Stimulated activated CD4-positive, alpha-beta T cell treated with anti-CD3 and anti-CD28 coated beads, TNF-alpha, amount 100 ng/mL, for 4 hours (primary cell): ENCODE results near the gene SAFB.
"Not testable (repeated sequence)": the region's sequence is repeated elsewhere in the genome, so short reads cannot be mapped to it uniquely, and the experiment has no call there.

Experiments used
- DNase-seq, 3 experiments: peaks; one replicate each; pipeline ENCODE4 v3.0.0-alpha.2; 2020; ENCODE audit warnings: low read depth in 3 of 3

The SAFB gene

DNA sequence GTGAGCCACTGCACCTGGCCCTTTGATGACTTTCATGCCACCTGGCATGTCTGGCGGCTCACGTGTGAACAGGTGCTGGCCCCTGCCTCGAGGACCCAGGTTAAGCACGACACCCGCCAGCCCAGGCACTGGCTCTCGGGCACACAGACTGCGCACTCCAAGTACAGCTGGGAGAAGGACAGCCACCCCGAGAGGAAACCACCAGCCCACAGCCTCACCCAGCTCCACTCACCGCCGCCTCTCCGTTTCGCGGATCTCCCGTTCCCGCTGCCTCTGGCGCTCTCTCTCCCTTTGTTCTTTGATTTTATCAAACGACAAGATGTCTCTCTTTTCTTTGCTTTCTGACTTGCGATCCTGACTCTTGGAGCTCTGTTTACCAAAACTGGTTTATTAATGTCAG lies 27.8 kb upstream of the SAFB start:
- DNase-seq = no peak

DNA sequence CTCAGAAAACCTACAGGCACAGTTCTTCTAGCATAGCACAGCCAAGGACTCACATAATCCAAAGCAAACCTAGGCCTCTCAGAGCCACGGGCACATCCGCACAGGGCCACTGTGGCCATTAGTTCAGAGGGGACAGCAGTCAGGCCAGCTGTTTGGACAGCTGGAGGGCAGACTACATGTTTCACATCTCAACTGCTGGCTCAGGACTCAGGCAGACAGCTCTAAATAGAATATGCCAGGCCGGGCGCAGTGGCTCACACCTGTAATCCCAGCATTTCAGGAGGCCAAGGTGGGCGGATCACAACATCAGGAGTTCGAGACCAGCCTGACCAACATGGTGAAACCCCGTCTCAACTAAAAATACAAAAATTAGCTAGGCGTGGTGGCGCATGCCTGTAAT lies 27.1 kb upstream of the SAFB start:
- DNase-seq = no peak

DNA sequence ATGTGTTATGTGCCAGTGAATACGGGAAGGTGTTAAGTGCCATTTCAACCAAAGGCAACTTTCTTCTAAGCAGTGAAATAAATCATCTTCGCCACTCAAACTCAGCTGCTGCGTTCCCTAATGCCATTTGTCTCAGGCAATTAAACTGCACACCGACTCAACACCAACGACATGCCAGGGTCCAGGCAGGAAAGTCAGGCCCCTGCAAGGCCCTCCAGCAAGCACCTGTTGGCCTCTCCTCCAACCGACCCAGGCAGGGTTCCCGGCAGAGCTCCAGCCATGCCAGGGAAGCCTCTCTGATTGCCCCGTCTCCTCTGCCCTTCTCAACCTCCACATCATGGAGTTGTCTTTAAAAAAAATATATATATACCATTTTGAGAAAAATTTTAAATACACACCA lies 22.1 kb upstream of the SAFB start:
- DNase-seq = no peak

DNA sequence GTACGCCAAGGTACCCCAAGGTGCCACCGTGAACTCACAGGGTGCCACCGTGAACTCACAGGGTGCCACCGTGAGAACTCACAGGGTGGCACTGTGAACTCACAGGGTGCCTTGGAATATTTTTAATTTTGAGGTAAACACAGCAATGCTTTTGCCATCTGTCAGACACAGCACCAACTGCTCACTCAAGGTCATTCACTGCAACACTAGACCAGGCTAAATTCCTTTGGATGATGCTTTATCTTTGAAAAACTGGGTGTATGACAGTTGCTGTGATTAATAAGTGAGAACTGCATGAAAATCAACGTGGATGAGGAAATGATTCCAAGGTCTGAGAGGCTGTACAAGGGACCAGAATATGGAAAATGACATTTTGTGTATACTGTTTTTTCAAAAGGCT lies 19.3 kb upstream of the SAFB start:
- no peak for DNase-seq

DNA sequence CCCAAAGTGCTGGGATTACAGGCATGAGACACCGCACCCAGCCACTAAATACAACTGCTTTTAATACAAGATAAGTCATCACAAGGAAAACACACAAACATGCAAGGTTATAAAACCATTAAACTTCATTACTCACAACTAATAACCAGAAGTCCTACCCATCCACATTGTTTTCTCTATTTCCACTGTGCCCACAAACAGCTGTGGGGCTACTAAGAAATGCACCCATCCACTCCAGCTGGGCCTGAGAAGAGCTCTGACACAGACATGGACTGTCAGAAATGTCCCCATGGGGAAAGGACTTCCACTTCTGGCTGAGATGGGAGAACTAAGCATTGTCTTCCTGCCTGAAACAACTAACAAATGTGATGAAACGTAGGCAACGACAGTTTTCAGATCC lies 17.5 kb upstream of the SAFB start:
- DNase-seq = no peak

DNA sequence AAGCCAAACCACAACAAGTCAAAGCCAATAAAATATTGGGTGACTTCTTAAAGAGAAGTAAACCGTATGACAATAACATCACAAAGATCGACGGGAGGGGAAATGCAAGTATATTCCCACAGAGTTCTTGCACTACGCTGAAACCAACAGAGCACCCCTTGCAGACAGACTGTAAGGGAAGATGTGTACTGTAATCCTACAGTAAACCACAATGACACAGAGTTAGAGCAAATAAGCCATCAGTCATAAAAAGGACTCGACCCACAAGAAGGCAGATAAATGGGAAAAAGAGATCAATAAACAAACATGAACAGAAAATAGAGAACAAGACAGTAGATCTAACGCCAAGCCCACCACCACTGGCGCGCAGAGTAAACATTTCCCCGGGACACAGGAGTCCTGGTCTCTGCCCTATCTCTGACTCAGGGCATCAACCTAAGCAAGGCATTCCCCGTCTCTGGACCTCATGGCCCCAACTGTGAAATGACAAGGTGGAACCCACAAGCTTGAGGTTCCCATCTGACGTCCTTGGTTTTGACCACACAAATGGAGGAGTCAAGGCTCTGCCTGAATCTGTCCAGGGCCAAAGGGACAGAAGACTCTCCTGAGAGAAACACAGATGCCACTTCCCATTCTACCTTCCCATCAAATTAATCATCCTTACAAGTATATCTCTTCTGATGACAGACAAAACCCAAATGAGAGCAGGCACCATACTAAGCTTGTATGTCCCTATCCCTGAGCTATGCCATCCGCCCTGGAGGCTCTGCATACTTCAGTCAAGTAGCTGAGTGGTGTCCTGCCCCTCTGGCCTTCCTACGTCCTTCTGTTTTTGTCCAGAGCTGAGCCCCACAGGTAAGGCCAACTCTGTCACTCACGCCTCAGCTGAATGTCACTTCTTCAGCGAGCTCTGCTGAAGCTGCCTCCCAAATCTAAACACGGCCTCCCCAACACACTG lies 15.3 kb upstream of the SAFB start:
- DNase-seq = no peak

DNA sequence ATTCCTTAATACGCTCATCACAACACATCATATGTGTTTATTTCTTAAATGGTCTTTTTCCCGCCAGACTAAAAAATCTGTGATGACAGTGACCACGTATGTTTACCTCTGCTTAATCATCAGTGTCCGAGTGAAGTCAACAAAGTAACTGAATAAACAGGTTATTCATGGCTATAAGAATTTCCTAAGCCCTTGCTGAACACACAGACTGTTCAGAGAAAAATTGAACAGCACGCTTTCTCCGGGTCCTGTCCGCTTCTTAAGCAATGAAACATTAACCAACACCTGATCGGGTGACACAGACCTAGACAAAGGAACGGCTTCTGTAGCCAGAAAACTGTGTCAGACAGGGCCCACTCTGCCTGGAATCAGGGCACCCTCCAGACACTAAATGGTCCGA lies 14.6 kb upstream of the SAFB start:
- DNase-seq = no peak

DNA sequence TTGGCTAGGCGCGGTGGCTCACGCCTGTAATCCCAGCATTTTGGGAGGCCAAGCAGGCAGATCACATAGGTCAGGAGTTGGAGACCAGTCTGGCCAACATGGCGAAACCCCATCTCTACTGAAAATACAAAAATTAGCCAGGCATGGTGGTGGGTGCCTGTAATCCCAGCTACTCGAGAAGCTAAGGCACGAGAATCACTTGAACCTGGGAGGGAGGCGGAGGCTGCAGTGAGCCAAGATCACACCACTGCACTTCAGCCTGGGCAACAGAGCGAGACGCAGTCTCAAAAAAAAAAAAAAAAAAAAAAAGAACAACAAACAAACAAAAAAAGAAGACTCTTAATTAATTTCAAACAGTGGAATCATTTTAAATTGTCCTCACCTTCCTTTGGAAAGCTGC lies 14.1 kb upstream of the SAFB start:
- not testable (repeated sequence) for DNase-seq

DNA sequence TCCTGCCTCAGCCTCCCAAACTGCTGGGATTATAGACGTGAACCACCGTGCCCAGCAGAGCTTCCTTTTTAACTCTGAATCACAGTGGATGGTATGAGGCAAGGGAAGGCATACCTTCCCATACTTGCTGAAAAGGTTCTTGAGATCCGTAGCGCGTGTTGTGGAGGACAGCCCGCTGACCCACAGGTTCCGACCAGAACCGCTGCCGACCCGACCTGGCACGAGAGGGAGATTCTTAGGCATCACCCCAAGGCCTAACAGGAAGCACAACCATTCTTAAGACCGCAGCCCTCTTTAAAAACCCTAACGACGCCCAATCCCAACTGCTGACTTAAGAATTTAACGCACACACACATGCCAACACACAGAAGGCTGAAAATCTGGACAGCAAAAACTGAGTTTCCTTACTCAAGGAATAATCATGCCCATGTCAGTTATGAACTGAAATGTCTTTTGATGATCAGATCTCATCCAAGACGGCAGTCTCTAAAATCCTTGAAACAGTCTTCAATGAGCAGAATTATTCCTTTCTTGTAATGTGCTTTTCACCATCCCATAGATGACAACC lies 12.9 kb upstream of the SAFB start:
- DNase-seq = no peak

DNA sequence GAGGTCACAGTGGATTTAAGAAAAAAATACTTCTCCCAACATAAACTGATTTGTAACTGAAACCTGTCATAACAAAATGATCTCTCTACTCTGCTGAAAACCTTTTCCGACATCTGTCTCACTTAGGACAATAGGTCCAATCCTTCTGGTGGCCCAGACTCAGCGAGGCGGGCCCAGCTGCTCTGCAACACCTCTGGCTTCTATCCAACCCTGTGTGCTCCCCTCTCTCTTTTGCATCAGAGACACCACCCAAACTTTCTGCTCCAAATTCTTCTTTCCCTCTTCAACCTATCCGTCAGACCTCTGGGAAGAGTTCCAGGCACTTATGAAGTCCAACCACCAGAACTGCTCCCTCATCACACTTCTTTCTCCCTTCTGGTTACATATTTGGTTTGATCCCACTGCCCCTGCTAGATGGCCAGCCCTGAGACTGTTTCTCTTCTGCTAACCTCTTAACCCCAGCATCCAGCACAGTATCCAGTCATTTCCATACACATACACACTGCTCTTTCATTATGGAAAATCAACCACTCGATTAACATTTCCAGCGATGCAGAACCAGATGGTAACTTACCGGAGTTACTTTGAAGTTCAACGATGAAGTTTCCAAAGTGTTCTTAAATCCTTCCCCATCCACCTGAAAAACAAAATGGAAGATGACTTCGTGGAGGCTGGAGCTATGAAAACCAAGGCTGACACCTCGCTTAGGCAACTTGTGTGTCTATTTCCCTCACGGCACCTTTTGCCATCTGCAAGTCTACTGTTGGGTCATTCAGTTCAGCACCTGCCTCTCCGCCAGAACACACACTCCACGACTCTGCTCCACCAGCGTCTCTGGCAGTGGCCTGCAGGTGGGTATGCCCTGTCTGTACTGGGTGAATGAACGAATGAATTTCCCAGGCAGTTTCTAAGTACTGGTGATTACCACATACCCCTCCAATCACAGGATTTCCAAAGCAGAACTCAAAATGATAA lies 9.7 kb upstream of the SAFB start:
- DNase-seq = no peak

DNA sequence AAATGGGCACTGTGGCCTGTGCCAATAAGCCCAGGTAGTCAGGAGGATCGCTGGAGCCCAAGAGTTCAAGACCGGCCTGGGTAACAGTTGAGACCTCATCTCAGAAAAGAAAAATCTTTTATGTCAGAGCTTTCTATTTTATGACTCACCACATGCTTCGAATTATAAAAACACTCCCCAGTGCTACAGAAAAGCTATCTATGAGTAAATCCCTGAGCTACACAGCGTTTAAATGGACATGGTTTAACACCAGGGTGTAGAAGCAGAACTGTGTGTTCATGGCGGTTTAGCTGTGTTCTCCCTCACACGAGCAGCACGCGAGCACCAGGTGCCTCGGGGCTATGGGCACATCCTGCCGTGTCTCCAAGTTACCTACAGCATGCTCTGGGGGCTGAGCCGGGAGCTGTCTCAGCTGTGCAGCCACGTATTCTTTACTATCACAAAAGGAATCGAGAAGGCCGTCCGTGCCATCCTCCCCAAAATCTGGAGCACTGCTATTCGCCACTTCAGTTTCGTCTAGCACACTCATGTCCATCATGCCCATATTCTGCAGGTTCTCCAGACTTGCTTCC lies 7.0 kb upstream of the SAFB start:
- no peak for DNase-seq

DNA sequence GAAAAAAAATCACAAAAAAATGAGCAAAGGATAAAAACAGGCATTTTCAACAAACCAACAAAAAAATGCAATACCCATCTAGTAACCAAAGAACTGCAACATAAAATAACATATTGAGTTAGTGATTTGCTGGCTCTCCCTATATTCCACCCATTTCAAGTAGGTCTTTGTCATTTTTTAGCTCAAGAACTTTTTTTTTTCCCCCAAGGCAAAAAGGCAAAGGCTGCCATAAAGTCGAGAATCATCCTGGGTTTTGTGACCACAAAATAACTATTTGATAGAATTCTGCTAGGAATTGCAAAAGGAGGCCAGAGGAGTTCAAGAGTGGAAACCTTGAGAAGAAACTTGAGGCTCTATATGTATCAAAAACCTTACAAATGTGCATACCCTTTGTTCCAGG lies 5.8 kb upstream of the SAFB start:
- DNase-seq = no peak

DNA sequence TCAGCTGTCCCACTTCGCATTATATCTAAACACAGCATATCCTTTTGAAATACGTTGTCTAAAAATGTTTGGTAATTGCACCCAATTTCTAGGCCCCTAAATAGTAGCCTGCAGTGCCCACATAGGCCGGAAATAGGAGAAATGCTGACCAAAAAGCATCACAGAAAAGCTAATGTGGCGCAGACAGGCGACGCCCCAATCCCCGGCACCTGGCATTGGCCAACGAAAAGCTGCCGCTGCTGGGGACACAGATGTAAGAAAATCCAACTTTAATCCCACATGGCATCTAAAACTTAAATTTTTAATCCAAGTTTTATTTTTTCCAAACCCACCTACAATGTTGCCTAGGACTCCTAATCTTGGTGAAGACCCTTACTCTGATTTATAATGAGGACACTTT lies 4.3 kb upstream of the SAFB start:
- no peak for DNase-seq

DNA sequence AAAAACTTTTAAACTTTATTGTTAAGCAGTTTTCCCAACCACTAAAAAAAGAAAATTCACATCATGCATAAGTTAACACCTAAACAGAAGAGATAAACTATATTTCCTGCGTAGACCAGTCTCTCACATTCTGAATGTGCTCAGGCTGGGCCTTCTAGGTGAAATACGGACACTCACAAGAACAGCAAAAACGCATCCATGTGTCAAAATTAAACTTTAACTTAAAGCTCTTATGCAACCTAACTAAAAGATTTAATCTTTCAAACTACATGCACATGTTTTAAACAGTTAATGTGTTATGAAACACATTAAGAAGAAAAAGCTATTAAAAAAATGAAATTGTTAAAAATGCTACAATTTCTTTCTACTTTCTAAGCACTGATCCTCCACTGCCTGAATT lies 2.9 kb upstream of the SAFB start:
- DNase-seq = no peak

DNA sequence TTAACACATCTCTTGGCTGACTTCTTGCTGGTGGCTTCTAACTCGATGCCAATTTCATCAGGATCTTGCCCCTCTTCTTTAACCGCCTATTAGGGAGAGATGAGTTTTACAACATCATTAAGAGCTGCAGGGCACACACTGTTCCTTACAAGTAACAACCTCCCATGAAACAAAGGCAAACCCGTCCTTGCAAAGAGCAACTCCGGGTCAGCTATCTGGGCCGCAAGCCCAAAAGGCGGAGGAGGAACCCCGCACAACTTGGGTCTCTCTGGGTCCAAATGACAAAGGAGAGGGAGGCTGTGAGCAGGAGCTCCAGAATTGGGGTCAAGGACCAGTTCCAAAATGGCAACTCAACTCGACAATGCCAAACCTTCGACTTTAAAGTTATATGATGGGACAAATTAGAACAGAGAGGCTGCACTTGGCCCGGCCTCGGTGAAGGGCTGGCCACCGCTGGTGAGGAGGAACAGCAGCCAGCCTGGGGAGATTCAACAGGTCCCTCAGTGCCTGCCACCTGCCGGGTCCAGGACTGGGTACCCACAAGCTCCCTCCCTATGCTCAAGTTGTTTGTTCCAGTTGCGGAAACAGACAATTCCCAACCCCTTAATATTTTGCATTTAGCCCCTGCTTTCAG lies 1.5 kb upstream of the SAFB start:
- DNase-seq = no peak

DNA sequence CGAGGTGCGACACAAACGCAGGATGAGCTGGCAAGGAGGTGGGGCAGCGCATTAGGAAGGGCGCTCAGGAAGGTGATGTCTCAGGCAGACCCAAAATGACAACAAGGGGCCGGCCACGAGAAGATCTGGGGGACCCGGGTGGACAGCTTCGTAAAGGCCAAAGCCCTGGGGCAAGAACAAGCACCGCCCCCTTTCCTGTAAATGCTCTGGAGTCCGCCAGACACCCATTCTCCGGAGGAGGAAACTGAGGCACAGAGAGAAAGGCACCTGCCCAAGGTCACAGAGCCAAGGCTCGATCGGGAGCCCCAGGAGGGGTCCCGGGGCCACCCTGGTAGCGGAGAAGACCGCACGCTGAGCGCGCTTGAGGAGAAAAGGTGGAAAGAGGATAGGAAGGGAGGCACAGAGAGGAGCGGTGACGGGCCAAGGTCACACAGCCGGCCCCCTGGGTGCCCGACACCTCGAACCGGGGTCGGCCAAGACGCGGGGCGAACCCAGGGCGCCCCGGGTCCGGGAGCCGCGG lies 878 bp upstream of the SAFB start:
- peak in 1 of 3 experiments; percentile 13 for DNase-seq

DNA sequence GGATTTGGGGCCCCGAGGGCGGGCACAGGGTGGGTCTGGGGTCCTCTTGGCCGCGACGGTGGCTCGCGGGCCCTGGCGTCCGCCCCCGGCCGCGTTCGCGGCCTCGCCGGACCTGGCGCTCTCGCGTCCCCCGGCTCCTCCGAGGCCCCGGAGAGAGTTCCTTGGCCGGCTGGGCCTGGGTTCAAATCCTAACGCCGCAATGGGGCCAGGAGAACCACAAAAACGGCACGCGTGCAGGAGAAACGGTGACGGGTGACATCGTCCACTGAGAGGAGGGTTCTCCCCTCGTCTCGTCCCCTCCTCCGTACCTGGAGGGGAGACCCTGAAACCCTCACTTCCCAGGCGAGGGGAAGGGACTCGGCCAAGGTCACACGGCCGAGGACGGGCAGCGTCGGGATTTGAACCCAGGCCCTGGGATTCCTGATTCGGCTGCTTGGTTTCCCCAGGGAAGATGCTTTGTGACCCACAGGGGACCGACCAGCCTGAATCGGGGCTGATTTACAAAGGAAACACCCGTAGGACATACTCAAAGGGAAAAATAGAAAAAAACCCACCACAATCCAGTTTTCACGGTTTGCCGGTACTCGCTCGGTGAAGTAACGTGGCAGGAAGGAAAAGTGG lies 624 bp downstream of the SAFB start:
- peak in 2 of 3 experiments; percentile 9 to 11 for DNase-seq

DNA sequence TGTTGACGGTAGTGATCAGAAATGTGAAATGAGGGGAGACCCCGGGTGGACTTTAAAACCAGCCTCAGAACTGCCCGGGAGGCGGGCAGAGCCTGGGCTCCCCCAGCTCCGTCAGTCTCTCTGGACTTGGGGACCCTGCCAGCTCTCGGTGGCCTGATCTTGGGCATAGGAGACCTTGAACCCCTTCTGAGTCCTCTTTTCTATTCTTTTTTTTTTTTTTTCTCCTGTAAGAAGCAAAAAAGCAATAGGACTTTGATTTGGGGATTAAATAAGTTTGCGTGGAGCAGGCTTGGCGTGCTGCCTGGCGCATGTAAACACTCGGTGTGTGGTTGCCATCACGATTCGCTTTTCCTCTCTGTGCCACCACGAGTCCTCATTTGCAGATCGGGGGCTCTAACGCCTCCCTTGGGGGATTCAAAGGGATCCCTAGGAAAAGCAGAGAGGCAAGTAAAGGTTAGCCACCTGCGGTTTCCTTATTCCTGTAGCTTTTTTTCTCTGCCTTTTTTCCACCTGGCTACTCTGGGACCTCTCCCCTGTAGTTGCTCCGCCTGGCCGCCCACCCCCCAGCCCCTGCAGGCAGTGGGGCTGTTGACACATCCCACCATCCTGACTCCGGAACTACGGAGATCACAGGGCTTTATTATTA lies 1.3 kb downstream of the SAFB start:
- DNase-seq = no peak

DNA sequence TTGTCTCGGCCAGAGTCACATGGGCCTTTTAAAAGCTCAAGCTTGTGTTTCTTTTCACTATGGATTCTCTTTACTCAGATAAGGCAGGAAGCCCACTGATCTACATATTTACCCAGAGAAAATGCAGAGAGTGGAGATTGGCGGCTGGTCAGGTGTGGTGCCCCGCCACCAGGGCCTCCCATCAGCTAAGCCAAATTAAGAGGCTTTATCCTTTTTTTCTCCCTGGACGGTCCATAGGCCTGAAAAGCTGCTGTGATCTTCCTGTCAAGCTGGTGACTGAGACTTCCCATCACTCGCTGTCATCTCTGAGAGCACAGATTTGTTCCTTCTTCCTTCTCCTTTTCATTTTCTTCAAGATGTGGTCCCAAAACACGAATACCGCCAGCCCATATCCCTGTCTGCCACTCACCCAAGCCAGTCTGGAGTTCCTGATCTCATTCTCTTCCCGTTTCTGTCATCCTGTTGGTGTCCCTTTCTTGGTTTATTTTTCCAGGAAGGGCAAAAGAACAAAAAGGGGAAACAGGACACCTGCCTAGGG lies 1.9 kb downstream of the SAFB start:
- no peak for DNase-seq

DNA sequence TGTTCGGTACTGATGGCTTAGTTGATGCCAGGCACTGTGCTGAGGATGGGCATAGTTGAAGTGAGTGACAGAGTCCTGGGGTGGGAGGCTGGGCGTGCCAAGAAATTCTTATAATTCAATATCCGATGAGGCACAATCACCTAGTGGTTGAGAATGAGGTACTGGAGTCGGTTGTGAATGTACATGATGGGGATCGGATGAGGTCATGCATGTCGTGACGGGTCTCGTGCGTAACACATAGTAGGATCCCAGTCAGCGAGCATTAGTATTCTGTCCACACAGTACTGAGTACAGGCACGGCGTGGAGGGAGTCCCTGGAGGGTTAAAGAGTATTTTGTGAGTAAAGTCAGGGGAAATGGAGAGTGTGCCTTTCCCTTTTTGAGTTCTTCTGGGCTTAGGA lies 2.8 kb downstream of the SAFB start:
- DNase-seq = no peak
